Ishikawa (cell line): ENCODE data around the gene PLAAT2.

ENCODE experiments used
- EP300 ChIP-seq: IDR thresholded peaks from 2 replicates; pipeline ENCODE4 v1.6.1; 2012; ENCODE audit warnings: borderline replicate concordance
- RAD21 ChIP-seq: IDR thresholded peaks from 2 replicates; pipeline ENCODE4 v1.6.1; 2012; ENCODE audit warnings: low read depth
- REST ChIP-seq: IDR thresholded peaks from 2 replicates; pipeline ENCODE4 v1.6.1; 2012; ENCODE audit warnings: low read depth, mild to moderate bottlenecking
- TAF1 ChIP-seq: IDR thresholded peaks from 2 replicates; pipeline ENCODE4 v1.6.1; 2012; ENCODE audit warnings: low read depth, mild to moderate bottlenecking
- TEAD4 ChIP-seq: IDR thresholded peaks from 2 replicates; pipeline ENCODE4 v1.6.1; 2012

- TF ChIP-seq RAD21 (no peak), TAF1 (no peak), EP300 (no peak), REST (no peak), TEAD4 (no peak)
These were observed 25.8 kb upstream of the PLAAT2 start for GRCh38 chr11:63589000-63589399.
